ENCODE data around the gene COL17A1. TPM values are rescaled to one million over a fixed set of nuclear protein-coding genes. Genes with fewer than 3 reads are reported as not detected.

The COL17A1 gene
- total and polyA plus RNA-seq, 2 of the 13 experiments (the other 11 are each of a cell fraction or from before 2014, with no cell fraction given): 0.03 TPM; not detected in 1

DNA sequence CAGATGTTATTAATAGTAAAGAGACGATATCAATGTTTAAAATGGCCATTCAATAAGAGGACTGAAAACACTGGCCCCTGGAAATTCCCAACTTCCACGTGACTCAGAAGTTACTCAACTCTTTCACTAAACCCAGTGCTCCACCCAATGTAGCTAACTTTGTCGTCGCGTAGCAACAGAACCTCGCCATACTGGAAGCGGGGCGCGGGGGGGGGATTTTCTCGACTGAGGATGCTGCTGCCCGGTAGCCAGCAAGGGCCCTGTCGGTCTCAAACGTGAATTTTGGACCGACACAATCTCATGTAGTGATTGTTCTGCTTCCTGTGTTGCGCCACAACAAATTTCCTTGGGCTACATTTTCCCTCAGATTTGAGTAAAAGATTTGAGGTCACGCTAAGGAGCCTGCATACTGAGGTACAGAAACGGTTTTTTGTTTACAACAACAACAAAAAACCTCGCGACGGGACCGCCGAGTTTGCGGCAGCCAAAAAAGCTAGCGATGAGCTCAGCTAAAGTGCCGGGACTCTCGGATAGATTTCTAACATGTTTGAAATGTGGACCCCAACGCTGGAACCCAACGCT is 35.3 kb upstream of the COL17A1 start (continued):
- TF ChIP-seq, protein P1, sequence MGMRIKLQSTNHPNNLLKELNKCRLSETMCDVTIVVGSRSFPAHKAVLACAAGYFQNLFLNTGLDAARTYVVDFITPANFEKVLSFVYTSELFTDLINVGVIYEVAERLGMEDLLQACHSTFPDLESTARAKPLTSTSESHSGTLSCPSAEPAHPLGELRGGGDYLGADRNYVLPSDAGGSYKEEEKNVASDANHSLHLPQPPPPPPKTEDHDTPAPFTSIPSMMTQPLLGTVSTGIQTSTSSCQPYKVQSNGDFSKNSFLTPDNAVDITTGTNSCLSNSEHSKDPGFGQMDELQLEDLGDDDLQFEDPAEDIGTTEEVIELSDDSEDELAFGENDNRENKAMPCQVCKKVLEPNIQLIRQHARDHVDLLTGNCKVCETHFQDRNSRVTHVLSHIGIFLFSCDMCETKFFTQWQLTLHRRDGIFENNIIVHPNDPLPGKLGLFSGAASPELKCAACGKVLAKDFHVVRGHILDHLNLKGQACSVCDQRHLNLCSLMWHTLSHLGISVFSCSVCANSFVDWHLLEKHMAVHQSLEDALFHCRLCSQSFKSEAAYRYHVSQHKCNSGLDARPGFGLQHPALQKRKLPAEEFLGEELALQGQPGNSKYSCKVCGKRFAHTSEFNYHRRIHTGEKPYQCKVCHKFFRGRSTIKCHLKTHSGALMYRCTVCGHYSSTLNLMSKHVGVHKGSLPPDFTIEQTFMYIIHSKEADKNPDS (CRISPR knock-in tag; IDR thresholded peaks at IDR 0.05): no peak
- TF ChIP-seq NRL (CRISPR knock-in tag; IDR thresholded peaks at IDR 0.05; ENCODE audit: borderline replicate concordance) (no peak), SOX6 (IDR thresholded peaks at IDR 0.05) (no peak), SOX6 (CRISPR knock-in tag; IDR thresholded peaks at IDR 0.05) (peak; percentile 37), ZBTB7B (CRISPR knock-in tag; IDR thresholded peaks at IDR 0.05) (no peak), SRY (CRISPR knock-in tag; IDR thresholded peaks at IDR 0.05) (no peak; the same call in 1 of the 2 replicates), ATRX (CRISPR knock-in tag; IDR thresholded peaks at IDR 0.05; ENCODE audit: borderline replicate concordance) (no peak), ZNF207 (IDR thresholded peaks at IDR 0.05; ENCODE audit: borderline replicate concordance) (no peak), ZNF781 (CRISPR knock-in tag; IDR thresholded peaks at IDR 0.05; ENCODE audit: borderline replicate concordance, not compliant biosample characterization) (peak; percentile 69), ARNTL (CRISPR knock-in tag; IDR thresholded peaks at IDR 0.05) (no peak), ZBTB1 (CRISPR knock-in tag; IDR thresholded peaks at IDR 0.05; ENCODE audit: borderline replicate concordance) (no peak), ZNF678 (CRISPR knock-in tag; IDR thresholded peaks at IDR 0.05) (no peak), REXO4 (CRISPR knock-in tag; IDR thresholded peaks at IDR 0.05; ENCODE audit: borderline replicate concordance) (no peak)
- TF ChIP-seq, protein P2, sequence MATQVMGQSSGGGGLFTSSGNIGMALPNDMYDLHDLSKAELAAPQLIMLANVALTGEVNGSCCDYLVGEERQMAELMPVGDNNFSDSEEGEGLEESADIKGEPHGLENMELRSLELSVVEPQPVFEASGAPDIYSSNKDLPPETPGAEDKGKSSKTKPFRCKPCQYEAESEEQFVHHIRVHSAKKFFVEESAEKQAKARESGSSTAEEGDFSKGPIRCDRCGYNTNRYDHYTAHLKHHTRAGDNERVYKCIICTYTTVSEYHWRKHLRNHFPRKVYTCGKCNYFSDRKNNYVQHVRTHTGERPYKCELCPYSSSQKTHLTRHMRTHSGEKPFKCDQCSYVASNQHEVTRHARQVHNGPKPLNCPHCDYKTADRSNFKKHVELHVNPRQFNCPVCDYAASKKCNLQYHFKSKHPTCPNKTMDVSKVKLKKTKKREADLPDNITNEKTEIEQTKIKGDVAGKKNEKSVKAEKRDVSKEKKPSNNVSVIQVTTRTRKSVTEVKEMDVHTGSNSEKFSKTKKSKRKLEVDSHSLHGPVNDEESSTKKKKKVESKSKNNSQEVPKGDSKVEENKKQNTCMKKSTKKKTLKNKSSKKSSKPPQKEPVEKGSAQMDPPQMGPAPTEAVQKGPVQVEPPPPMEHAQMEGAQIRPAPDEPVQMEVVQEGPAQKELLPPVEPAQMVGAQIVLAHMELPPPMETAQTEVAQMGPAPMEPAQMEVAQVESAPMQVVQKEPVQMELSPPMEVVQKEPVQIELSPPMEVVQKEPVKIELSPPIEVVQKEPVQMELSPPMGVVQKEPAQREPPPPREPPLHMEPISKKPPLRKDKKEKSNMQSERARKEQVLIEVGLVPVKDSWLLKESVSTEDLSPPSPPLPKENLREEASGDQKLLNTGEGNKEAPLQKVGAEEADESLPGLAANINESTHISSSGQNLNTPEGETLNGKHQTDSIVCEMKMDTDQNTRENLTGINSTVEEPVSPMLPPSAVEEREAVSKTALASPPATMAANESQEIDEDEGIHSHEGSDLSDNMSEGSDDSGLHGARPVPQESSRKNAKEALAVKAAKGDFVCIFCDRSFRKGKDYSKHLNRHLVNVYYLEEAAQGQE (IDR thresholded peaks at IDR 0.05; ENCODE audit: borderline replicate concordance in 1 of 2, low read depth in 1 of 2, low read length in 2 of 2): peak in 1 of 2 experiments; percentile 15; a peak in 1 of 4 replicates
- TF ChIP-seq, protein P3, sequence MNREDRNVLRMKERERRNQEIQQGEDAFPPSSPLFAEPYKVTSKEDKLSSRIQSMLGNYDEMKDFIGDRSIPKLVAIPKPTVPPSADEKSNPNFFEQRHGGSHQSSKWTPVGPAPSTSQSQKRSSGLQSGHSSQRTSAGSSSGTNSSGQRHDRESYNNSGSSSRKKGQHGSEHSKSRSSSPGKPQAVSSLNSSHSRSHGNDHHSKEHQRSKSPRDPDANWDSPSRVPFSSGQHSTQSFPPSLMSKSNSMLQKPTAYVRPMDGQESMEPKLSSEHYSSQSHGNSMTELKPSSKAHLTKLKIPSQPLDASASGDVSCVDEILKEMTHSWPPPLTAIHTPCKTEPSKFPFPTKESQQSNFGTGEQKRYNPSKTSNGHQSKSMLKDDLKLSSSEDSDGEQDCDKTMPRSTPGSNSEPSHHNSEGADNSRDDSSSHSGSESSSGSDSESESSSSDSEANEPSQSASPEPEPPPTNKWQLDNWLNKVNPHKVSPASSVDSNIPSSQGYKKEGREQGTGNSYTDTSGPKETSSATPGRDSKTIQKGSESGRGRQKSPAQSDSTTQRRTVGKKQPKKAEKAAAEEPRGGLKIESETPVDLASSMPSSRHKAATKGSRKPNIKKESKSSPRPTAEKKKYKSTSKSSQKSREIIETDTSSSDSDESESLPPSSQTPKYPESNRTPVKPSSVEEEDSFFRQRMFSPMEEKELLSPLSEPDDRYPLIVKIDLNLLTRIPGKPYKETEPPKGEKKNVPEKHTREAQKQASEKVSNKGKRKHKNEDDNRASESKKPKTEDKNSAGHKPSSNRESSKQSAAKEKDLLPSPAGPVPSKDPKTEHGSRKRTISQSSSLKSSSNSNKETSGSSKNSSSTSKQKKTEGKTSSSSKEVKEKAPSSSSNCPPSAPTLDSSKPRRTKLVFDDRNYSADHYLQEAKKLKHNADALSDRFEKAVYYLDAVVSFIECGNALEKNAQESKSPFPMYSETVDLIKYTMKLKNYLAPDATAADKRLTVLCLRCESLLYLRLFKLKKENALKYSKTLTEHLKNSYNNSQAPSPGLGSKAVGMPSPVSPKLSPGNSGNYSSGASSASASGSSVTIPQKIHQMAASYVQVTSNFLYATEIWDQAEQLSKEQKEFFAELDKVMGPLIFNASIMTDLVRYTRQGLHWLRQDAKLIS (CRISPR knock-in tag; IDR thresholded peaks at IDR 0.05): no peak
- TF ChIP-seq, protein P4, sequence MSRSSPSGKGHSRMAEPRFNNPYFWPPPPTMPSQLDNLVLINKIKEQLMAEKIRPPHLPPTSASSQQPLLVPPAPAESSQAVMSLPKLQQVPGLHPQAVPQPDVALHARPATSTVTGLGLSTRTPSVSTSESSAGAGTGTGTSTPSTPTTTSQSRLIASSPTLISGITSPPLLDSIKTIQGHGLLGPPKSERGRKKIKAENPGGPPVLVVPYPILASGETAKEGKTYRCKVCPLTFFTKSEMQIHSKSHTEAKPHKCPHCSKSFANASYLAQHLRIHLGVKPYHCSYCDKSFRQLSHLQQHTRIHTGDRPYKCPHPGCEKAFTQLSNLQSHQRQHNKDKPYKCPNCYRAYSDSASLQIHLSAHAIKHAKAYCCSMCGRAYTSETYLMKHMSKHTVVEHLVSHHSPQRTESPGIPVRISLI (CRISPR knock-in tag; IDR thresholded peaks at IDR 0.05; ENCODE audit: borderline replicate concordance): no peak
